PC-9 (cell line): ENCODE results near the gene YTHDC1. TPM values are rescaled to one million over a fixed set of nuclear protein-coding genes. Genes with fewer than 3 reads are reported as not detected.

ENCODE experiments used
- BruUV-seq: library from RNA; stranded (reverse); fragments of 400-500 nt; replicated peaks from 2 replicates; lab custom pipeline; 2021; lab: Mats Ljungman, UMichigan
- CTCF ChIA-PET: fragments of 300-600 bp; sonication (Branson Sonifier 250); formaldehyde crosslinking; loops from one replicate; lab custom pipeline; 2022; ENCODE audit warnings: antibody characterized with exemption; lab: Charles Lee
- POLR2A ChIA-PET: fragments of 300-600 bp; sonication (Branson Sonifier 250); formaldehyde crosslinking; loops from one replicate; lab custom pipeline; 2022; ENCODE audit warnings: antibody characterized with exemption; ENCODE audit not compliant: unreplicated experiment; lab: Charles Lee
- DNase-seq, 2 experiments: peaks; one replicate each; pipeline versions ENCODE4 v3.0.0 to v3.0.0-alpha.2; 2015 to 2022; ENCODE audit warnings: mixed read lengths in 1 of 2
- H2AFZ ChIP-seq: fragments of 200-600 bp; sonication (generic); 2 replicates; pipeline ENCODE4 v1.8.1; 2017; ENCODE audit warnings: antibody characterized with exemption
- H3F3A ChIP-seq: fragments of 200-600 bp; sonication (generic); 2 replicates; pipeline ENCODE4 v1.8.1; 2017; ENCODE audit warnings: antibody characterized with exemption, mild to moderate bottlenecking, low read depth; ENCODE audit not compliant: insufficient read depth
- H3K27ac ChIP-seq: fragments of 200-600 bp; sonication (generic); 2 replicates; pipeline ENCODE4 v1.6.1; 2016; ENCODE audit warnings: mixed run types
- H3K27me3 ChIP-seq: fragments of 200-600 bp; sonication (generic); 2 replicates; pipeline ENCODE4 v1.6.1; 2016; ENCODE audit warnings: low read depth, mixed run types; ENCODE audit not compliant: insufficient read depth
- H3K36me3 ChIP-seq: fragments of 200-600 bp; sonication (generic); 2 replicates; pipeline ENCODE4 v1.6.1; 2016; ENCODE audit warnings: low read depth, mixed run types
- H3K4me1 ChIP-seq: fragments of 200-600 bp; sonication (generic); replicated peaks from 2 replicates; pipeline ENCODE4 v1.6.1; 2016; ENCODE audit warnings: mixed run types; ENCODE audit not compliant: insufficient read depth
- H3K4me2 ChIP-seq: fragments of 200-600 bp; sonication (generic); 2 replicates; pipeline ENCODE4 v1.6.1; 2017; ENCODE audit warnings: mixed run types
- H3K4me3 ChIP-seq: fragments of 200-600 bp; sonication (generic); 2 replicates; pipeline ENCODE4 v1.6.1; 2016; ENCODE audit warnings: mixed run types
- H3K79me2 ChIP-seq: fragments of 200-600 bp; sonication (generic); 2 replicates; pipeline ENCODE4 v1.6.1; 2017; ENCODE audit warnings: low read depth, mixed run types
- H3K9me2 ChIP-seq: fragments of 200-600 bp; sonication (generic); 2 replicates; pipeline ENCODE4 v1.8.1; 2017; ENCODE audit warnings: mild to moderate bottlenecking; ENCODE audit not compliant: insufficient read depth
- H3K9me3 ChIP-seq: fragments of 200-600 bp; sonication (generic); 2 replicates; pipeline ENCODE4 v1.8.1; 2016; ENCODE audit warnings: low read depth; ENCODE audit not compliant: insufficient read depth
- H4K20me1 ChIP-seq: fragments of 200-600 bp; sonication (generic); 2 replicates; pipeline ENCODE4 v1.8.1; 2017; ENCODE audit not compliant: insufficient read depth
- EZH2 ChIP-seq: fragments of 200-600 bp; sonication (generic); IDR thresholded peaks from 2 replicates; pipeline ENCODE4 v1.8.0; 2017; ENCODE audit warnings: antibody characterized with exemption, low read depth
- intact Hi-C: fragments of 100-400 bp; cut with micrococcal nuclease; formaldehyde crosslinking; loops from one replicate; pipeline ENCODE4 v1.10.0; 2022; ENCODE audit not compliant: unreplicated experiment
- total RNA-seq: library from RNA; stranded (reverse); gene quantifications from 2 replicates; pipeline ENCODE4 v1.2.3, GENCODE V29; 2021
- TF ChIP-seq, protein P1 (sequence below): fragments of 200-600 bp; sonication (generic); conservative IDR thresholded peaks from 2 replicates; pipeline ENCODE4 v1.6.1; 2017; ENCODE audit warnings: mixed run types, antibody characterized with exemption, mild to moderate bottlenecking, moderate library complexity

The YTHDC1 gene
- total RNA-seq, 1 experiment from 2014 or later, result 83.6 TPM

DNA sequence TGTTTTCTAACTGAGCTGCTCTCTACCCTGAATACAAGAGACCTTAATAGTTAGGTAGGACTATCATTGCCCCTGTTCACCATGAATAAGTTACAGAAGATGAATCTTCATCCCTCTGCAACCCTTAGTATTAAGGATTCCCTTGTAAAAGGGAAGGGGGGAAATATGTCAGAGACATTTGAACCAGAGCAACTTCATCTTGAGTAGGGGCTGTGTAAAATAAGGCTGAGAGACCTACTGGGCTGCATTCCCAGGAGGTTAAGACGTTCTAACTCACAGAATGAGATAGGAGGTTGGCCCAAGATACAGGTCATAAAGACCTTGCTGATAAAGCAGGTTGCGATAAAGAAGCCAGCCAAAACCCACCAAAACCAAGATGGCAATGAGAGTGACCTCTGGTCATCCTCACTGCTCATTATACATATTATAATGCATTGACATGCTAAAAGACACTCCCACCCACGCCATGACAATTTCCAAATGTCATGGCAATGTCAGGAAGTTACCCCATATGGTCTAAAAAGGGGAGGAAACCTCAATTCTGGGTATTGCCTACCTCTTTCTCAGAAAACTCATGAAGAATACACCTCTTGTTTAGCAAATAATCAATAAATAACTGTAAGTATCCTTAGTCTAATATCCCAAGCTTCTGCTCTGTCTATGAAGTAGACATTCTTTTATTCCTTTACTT is 84.9 kb downstream of the YTHDC1 start:
- H3K27ac ChIP-seq, result no peak overlapping the region
- no peak overlapping the region for H2AFZ ChIP-seq
- no peak for TF ChIP-seq EZH2
- TF ChIP-seq, protein P1, sequence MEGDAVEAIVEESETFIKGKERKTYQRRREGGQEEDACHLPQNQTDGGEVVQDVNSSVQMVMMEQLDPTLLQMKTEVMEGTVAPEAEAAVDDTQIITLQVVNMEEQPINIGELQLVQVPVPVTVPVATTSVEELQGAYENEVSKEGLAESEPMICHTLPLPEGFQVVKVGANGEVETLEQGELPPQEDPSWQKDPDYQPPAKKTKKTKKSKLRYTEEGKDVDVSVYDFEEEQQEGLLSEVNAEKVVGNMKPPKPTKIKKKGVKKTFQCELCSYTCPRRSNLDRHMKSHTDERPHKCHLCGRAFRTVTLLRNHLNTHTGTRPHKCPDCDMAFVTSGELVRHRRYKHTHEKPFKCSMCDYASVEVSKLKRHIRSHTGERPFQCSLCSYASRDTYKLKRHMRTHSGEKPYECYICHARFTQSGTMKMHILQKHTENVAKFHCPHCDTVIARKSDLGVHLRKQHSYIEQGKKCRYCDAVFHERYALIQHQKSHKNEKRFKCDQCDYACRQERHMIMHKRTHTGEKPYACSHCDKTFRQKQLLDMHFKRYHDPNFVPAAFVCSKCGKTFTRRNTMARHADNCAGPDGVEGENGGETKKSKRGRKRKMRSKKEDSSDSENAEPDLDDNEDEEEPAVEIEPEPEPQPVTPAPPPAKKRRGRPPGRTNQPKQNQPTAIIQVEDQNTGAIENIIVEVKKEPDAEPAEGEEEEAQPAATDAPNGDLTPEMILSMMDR, result no peak
- H3K27me3 ChIP-seq, result no peaks in the 10 kb centered on the region
- no peaks in the 10 kb centered on the region for H3F3A ChIP-seq
- no TSS peak for BruUV-seq
- intact Hi-C loops, result no loop called here
- no peaks in the 10 kb centered on the region for H4K20me1 ChIP-seq
- no peak overlapping the region for H3K4me3 ChIP-seq
- H3K4me2 ChIP-seq, result no peak overlapping the region
- ChIA-PET POLR2A (no interaction called here), CTCF (no interaction called here)
- no peaks in the 10 kb centered on the region for H3K79me2 ChIP-seq
- no peaks in the 10 kb centered on the region for H3K4me1 ChIP-seq
- DNase-seq, result no peak
- no peaks in the 10 kb centered on the region for H3K9me2 ChIP-seq
- no peaks in the 10 kb centered on the region for H3K9me3 ChIP-seq
- H3K36me3 ChIP-seq, result no peaks in the 10 kb centered on the region

Other genes with a start within 250 kb of the YTHDC1 start
- gene TMPRSS11F, start 220.2 kb downstream of the YTHDC1 start, total RNA-seq, result not detected in 2 replicates
- gene TMPRSS11B, start 104.4 kb downstream of the YTHDC1 start, total RNA-seq, result not detected in 2 replicates
- gene TMPRSS11E, start 97.4 kb upstream of the YTHDC1 start, total RNA-seq, result not detected in 2 replicates
- gene UGT2B17, start 226.2 kb upstream of the YTHDC1 start, total RNA-seq, result not detected in 2 replicates